Upper lobe of left lung (tissue), 6 donors: ENCODE data around the gene PARVA. TPM values are rescaled to one million over a fixed set of nuclear protein-coding genes. Genes with fewer than 3 reads are reported as not detected.

Source experiments
- ATAC-seq, 2 donors: fragments of 200-7000 bp; cut with Tn5 transposase; one replicate each; pipeline ENCODE4 v1.9.1; 2022; ENCODE audit warnings: mild to moderate bottlenecking in 2 of 2, moderate library complexity in 2 of 2; ENCODE audit not compliant: low FRiP score in 2 of 2
- DNase-seq, 2 donors: peaks; one replicate each; pipeline ENCODE4 v3.0.0-alpha.2; 2019 to 2020
- H3K27ac ChIP-seq, 4 donors: fragments of 200-600 bp; sonication (generic); one replicate each; pipeline ENCODE4 v1.5.1; 2016 to 2019
- H3K27me3 ChIP-seq, 4 donors: fragments of 200-600 bp; sonication (generic); one replicate each; pipeline ENCODE4 v1.5.1; 2017 to 2019
- H3K36me3 ChIP-seq, 4 donors: fragments of 200-600 bp; sonication (generic); one replicate each; pipeline ENCODE4 v1.5.1; 2016 to 2019
- H3K4me1 ChIP-seq, 4 donors: fragments of 200-600 bp; sonication (generic); one replicate each; pipeline ENCODE4 v1.5.1; 2018 to 2019
- H3K4me3 ChIP-seq, 4 donors: fragments of 200-600 bp; sonication (generic); one replicate each; pipeline ENCODE4 v1.5.1; 2017 to 2019; ENCODE audit warnings: mild to moderate bottlenecking in 2 of 4, moderate library complexity in 1 of 4
- H3K9me3 ChIP-seq, 4 donors: fragments of 200-600 bp; sonication (generic); one replicate each; pipeline ENCODE4 v1.5.1; 2018 to 2019
- CTCF ChIP-seq, 6 experiments: fragments of 450-650 bp in 4 of 6; fragments of 200-600 bp in 2 of 6; sonication (generic) in 2 of 6; IDR thresholded peaks; one replicate each; pipeline ENCODE4 v1.5.1; 2016 to 2019; ENCODE audit warnings: antibody characterized with exemption in 6 of 6
- EP300 ChIP-seq, 4 donors: sonication (generic); formaldehyde crosslinking; IDR thresholded peaks; one replicate each; pipeline ENCODE4 v1.5.1; 2017; ENCODE audit warnings: antibody characterized with exemption in 4 of 4, control low read depth in 2 of 4
- POLR2A ChIP-seq, 4 donors: fragments of 450-650 bp; IDR thresholded peaks; one replicate each; pipeline ENCODE4 v1.5.1; 2016 to 2017; ENCODE audit warnings: antibody characterized with exemption in 4 of 4, mild to moderate bottlenecking in 2 of 4
- POLR2AphosphoS5 ChIP-seq, 2 donors: sonication (generic); formaldehyde crosslinking; IDR thresholded peaks; one replicate each; pipeline ENCODE4 v1.5.1; 2017; ENCODE audit warnings: antibody characterized with exemption in 2 of 2
- WGBS, 2 donors: methylation state at CpG; one replicate each; pipeline ENCODE4 v1.1.5; 2017 to 2018; 5-methylcytosine and 5-hydroxymethylcytosine counted together
- total RNA-seq, 6 donors: library from RNA; depleted of rRNA in 4 of 6; stranded (reverse); fragments of >200 nt in 4 of 6; gene quantifications; one replicate each; pipeline versions ENCODE4 v1.1.0 to v1.2.1, GENCODE V29; 2016 to 2021
- donor health status: DM: no; HTN: no; CAD: no; lungs with moderate emphysema.
- donor health status: DM: no; HTN: yes; CAD: no; lungs with severe emphysema.

Gene PARVA
- total RNA-seq, 6 donors from 2014 or later = 36.7 to 73.5 (median 58.0) TPM

DNA sequence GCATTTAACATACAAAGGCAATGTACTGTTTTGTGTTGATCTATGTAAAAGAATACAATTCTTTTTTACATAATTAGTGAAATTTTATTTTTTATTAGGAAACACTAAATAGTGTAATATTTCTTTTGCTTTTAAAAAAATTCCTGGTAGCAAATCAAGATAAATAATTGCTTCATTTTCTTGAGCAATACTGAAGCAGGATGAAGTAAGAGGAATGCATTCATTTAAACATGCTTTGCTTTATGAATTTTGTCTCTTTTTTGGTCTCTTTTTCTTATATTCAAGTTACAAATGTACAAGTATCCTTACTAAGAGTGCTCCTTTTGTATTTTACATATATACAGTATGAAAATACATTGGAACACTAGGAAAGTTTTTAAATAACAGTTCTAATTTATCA is 152.4 kb downstream of the PARVA start:
- peaks cover 0 to 5% (median 0%) of the 10 kb centered on the region in 4 donors for H3K4me1 ChIP-seq

DNA sequence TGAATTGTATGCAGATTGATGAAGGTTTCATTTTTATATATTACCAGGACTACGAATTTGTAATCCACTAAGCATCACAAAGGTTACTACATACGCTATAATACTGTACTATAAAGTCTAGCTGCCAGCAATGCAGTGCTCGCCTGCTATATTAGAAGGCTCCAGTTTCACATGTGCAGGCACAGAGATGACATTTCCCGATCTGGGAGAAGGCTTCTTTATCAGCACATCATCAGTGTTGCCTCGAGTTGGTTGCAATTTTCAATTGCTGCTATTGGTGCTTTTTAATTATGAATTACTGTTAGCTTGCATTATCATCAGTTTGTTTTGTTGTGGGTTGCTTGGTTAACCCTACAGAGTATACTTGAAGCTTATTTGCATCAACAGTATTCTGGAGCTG is 153.6 kb downstream of the PARVA start:
- DNase-seq = no peak
- no peak for TF ChIP-seq EP300 (IDR thresholded peaks at IDR 0.05)
- no peak for TF ChIP-seq CTCF (IDR thresholded peaks at IDR 0.05)
- no peak for TF ChIP-seq POLR2AphosphoS5 (IDR thresholded peaks at IDR 0.05)
- TF ChIP-seq POLR2A (IDR thresholded peaks at IDR 0.05) = no peak
- H3K4me1 ChIP-seq = peaks cover 0 to 5% (median 0%) of the 10 kb centered on the region in 4 donors
- no peaks in the 10 kb centered on the region for H3K9me3 ChIP-seq
- H3K36me3 ChIP-seq = peaks cover 0 to 20% (median 6%) of the 10 kb centered on the region in 4 donors
- no peak overlapping the region for H3K4me3 ChIP-seq
- no peak for ATAC-seq
- H3K27me3 ChIP-seq = no peaks in the 10 kb centered on the region
- no peak overlapping the region for H3K27ac ChIP-seq
- WGBS, 2 donors = 82 to 85% methylated on average over 5 of the region's 5 CpGs

More for the DNA sequence above, 152.4 kb downstream of the PARVA start:
- TF ChIP-seq CTCF (IDR thresholded peaks at IDR 0.05) (no peak), EP300 (IDR thresholded peaks at IDR 0.05) (no peak), POLR2A (IDR thresholded peaks at IDR 0.05) (no peak), POLR2AphosphoS5 (IDR thresholded peaks at IDR 0.05) (no peak)
- H3K36me3 ChIP-seq = peaks cover 0 to 20% (median 6%) of the 10 kb centered on the region in 4 donors
- no peaks in the 10 kb centered on the region for H3K9me3 ChIP-seq
- H3K27ac ChIP-seq = no peak overlapping the region
- ATAC-seq (no peak), DNase-seq (no peak)
- no peak overlapping the region for H3K4me3 ChIP-seq
- no peaks in the 10 kb centered on the region for H3K27me3 ChIP-seq

DNA sequence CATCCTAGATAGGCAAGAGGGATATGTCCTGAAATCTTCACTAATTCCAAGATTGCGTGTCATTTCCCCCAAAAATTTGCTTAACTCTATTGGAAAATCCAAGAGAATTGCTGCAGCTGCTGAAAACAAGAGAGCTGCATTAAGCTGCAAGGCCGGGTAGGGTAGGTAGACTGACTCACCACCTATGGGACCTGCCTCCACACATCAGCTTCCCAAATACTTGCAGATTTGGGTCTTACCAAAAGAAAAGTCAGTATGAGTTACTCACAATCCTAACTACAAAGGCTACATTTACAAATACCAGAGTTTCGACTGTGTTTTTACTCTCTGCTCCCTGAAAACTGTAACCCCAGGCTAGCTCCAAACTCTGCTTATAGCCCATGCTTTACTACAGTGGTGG is 154.3 kb downstream of the PARVA start:
- H3K27ac ChIP-seq = no peak overlapping the region
- H3K36me3 ChIP-seq = peaks cover 0 to 20% (median 6%) of the 10 kb centered on the region in 4 donors
- no peaks in the 10 kb centered on the region for H3K27me3 ChIP-seq
- H3K9me3 ChIP-seq = no peaks in the 10 kb centered on the region
- no peak for DNase-seq
- 89 to 94% methylated on average over 3 of the region's 3 CpGs for WGBS, 2 donors
- no peak for ATAC-seq
- no peak overlapping the region for H3K4me3 ChIP-seq
- no peak for TF ChIP-seq POLR2AphosphoS5 (IDR thresholded peaks at IDR 0.05)
- no peak for TF ChIP-seq EP300 (IDR thresholded peaks at IDR 0.05)
- TF ChIP-seq CTCF (IDR thresholded peaks at IDR 0.05) = no peak
- TF ChIP-seq POLR2A (IDR thresholded peaks at IDR 0.05) = no peak
- H3K4me1 ChIP-seq = peaks cover 0 to 5% (median 0%) of the 10 kb centered on the region in 4 donors

- Histone ChIP-seq H3K4me3 (no peak overlapping the region), H3K9me3 (no peaks in the 10 kb centered on the region), H3K27me3 (no peaks in the 10 kb centered on the region), H3K27ac (no peak overlapping the region), H3K36me3 (peaks cover 0 to 20% (median 5%) of the 10 kb centered on the region in 4 donors), H3K4me1 (peaks cover 0 to 5% (median 0%) of the 10 kb centered on the region in 4 donors)
- ATAC-seq (no peak), DNase-seq (no peak)
- TF ChIP-seq EP300 (IDR thresholded peaks at IDR 0.05) (no peak), POLR2A (IDR thresholded peaks at IDR 0.05) (no peak), POLR2AphosphoS5 (IDR thresholded peaks at IDR 0.05) (no peak), CTCF (IDR thresholded peaks at IDR 0.05) (no peak)
- 96 to 97% methylated on average over 14 of the region's 14 CpGs for WGBS, 2 donors
These were observed 155.2 kb downstream of the PARVA start for GRCh38 chr11:12532580-12532979.

- WGBS, 2 donors = 75 to 83% methylated on average over 2 of the region's 2 CpGs
- TF ChIP-seq POLR2A (IDR thresholded peaks at IDR 0.05) (no peak), EP300 (IDR thresholded peaks at IDR 0.05) (no peak), CTCF (IDR thresholded peaks at IDR 0.05) (no peak), POLR2AphosphoS5 (IDR thresholded peaks at IDR 0.05) (no peak)
- peaks cover 0 to 9% (median 0%) of the 10 kb centered on the region in 4 donors for H3K36me3 ChIP-seq
- no peak overlapping the region for H3K4me3 ChIP-seq
- H3K27ac ChIP-seq = no peak overlapping the region
- no peaks in the 10 kb centered on the region for H3K27me3 ChIP-seq
- H3K9me3 ChIP-seq = no peaks in the 10 kb centered on the region
- no peaks in the 10 kb centered on the region for H3K4me1 ChIP-seq
- no peak for DNase-seq
- no peak for ATAC-seq
These were observed 157.2 kb downstream of the PARVA start for GRCh38 chr11:12534549-12534948.
